NB4 (cell line): ENCODE measurements around the gene PLA2R1.

Experiments
- POLR2A ChIP-seq: IDR thresholded peaks from 2 replicates; pipeline ENCODE4 v1.6.1; 2011; ENCODE audit warnings: mild to moderate bottlenecking; ENCODE audit not compliant: insufficient read length; ENCODE audit errors: extremely low read depth
- TF ChIP-seq, protein P1 (sequence below): IDR thresholded peaks from one replicate; pipeline ENCODE4 v1.5.1; 2012; ENCODE audit warnings: low read depth, low read length
- TF ChIP-seq, protein P2 (sequence below): IDR thresholded peaks from 2 replicates; pipeline ENCODE4 v1.6.1; 2011; ENCODE audit warnings: low read depth, low read length

DNA sequence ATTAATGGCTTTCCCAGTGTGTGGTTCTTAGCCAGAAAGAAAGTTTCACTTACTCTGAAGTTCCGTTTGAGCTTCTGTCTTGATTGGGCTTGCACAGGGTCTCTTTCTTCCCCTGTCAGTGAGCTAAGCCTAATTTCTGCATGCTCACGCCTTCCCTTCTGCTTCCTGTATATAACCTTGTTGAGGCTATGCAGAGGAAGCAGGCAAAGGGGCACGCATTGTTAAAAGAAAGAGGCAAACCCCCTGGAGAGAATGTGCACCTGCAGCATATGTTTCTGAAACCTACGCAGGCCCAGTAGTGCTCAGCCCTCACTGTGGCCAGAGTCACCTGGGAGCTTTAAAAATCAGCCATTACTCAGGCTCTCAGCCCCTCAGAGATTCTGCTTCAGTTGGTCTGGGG lies 14.5 kb upstream of the PLA2R1 start:
- TF ChIP-seq, protein P1, sequence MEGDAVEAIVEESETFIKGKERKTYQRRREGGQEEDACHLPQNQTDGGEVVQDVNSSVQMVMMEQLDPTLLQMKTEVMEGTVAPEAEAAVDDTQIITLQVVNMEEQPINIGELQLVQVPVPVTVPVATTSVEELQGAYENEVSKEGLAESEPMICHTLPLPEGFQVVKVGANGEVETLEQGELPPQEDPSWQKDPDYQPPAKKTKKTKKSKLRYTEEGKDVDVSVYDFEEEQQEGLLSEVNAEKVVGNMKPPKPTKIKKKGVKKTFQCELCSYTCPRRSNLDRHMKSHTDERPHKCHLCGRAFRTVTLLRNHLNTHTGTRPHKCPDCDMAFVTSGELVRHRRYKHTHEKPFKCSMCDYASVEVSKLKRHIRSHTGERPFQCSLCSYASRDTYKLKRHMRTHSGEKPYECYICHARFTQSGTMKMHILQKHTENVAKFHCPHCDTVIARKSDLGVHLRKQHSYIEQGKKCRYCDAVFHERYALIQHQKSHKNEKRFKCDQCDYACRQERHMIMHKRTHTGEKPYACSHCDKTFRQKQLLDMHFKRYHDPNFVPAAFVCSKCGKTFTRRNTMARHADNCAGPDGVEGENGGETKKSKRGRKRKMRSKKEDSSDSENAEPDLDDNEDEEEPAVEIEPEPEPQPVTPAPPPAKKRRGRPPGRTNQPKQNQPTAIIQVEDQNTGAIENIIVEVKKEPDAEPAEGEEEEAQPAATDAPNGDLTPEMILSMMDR = no peak
- no peak for TF ChIP-seq POLR2A
- TF ChIP-seq, protein P2, sequence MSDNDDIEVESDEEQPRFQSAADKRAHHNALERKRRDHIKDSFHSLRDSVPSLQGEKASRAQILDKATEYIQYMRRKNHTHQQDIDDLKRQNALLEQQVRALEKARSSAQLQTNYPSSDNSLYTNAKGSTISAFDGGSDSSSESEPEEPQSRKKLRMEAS = no peak
